ENCODE results near the gene CDH15.

The CDH15 gene

DNA sequence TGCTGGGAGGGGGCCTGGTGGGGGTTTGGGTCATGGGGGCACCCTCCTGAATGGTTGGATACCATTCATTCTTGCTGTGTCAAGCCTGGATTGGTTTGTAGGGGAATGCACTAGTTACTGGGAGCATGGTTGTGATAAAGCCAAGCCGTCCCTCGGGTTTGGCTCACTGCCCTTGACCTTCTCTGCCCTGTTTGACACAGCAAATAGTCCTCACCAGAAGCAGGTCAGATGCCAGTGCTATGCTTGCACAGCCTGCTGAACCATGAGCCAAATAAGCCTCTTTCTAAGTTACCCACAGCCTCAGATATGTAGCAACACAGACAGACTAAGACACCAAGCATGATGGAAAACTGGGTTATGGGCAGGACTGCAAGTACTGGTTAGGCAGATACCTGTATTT lies 60.6 kb downstream of the CDH15 start:
- ChIA-PET CTCF (no interaction called here), POLR2A (no interaction called here)
- H3K4me3 ChIP-seq (ENCODE audit: low read depth, low read length), result no peak overlapping the region
- H3K4me1 ChIP-seq (ENCODE audit: control insufficient read depth, insufficient read depth, low read length), result no peaks in the 10 kb centered on the region
- no peaks in the 10 kb centered on the region for H3K9me3 ChIP-seq (ENCODE audit: control insufficient read depth, insufficient read depth, low read depth, low read length)
- H3K27ac ChIP-seq (ENCODE audit: extremely low read depth, low read depth, low read length), result no peak overlapping the region
- H3K36me3 ChIP-seq (ENCODE audit: control insufficient read depth in 2 of 2, insufficient read depth in 1 of 2, low read length in 2 of 2), result peaks cover 0 to 73% of the 10 kb centered on the region in 2 experiments; a peak in 1 of 3 replicates
- 0 out of 2 replicates have a peak, but pooled peaks have one; percentile 15 for TF ChIP-seq ZNF558 (tag by site-specific recombination; IDR thresholded peaks at IDR 0.05)
- TF ChIP-seq ZNF670 (tag by site-specific recombination; IDR thresholded peaks at IDR 0.05; ENCODE audit: low read depth), result no peak
- no peak for TF ChIP-seq MZF1 (tag by site-specific recombination; IDR thresholded peaks at IDR 0.05; ENCODE audit: borderline replicate concordance)

DNA sequence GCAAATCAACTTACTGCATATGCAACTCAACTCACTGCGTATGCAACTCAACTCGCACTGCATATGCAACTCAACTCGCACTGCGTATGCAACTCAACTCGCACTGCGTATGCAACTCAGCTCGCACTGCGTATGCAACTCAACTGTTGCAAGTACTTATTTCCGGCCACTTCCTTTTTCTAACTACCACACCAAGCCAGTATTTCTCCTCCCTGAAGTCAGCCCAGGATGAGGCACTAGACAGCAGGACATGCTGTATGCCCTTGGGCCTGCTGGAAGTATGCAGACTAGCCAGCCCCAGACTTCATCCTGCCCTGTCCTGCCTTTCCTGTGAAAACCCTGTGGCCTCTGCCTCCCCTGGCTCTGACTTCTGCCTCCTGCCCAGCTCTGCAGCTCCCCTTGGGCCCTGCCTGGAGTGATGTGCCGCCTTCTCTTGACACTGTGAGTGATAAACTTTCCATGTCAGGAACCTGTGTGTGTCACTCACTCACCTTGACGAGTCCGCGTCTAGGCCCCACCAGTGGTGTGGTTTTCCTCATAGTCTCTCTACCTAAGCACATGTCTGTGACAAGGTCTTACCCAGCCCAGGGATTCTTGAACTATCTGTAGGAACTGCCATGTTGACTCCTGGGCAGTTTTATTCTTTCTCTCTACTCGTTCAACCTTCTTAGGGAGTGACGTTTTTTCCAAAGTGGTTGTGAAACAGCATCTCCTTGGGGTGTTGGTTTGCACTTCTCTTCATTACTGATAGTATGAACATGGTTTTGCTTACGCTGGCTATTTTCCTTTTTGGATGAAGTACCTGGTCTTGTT lies 62.3 kb downstream of the CDH15 start:
- Histone ChIP-seq H3K27ac (ENCODE audit: extremely low read depth, low read depth, low read length) (no peak overlapping the region), H3K4me1 (ENCODE audit: control insufficient read depth, insufficient read depth, low read length) (no peaks in the 10 kb centered on the region), H3K36me3 (ENCODE audit: control insufficient read depth in 2 of 2, insufficient read depth in 1 of 2, low read length in 2 of 2) (peaks cover 0 to 55% of the 10 kb centered on the region in 2 experiments; a peak in 1 of 3 replicates), H3K9me3 (ENCODE audit: control insufficient read depth, insufficient read depth, low read depth, low read length) (no peaks in the 10 kb centered on the region), H3K4me3 (ENCODE audit: low read depth, low read length) (no peak overlapping the region)
- TF ChIP-seq ZNF549 (tag by site-specific recombination; IDR thresholded peaks at IDR 0.05) (no peak), ZNF585B (tag by site-specific recombination; IDR thresholded peaks at IDR 0.05) (no peak), ZNF184 (tag by site-specific recombination; IDR thresholded peaks at IDR 0.05) (no peak), ZNF19 (tag by site-specific recombination; IDR thresholded peaks at IDR 0.05; ENCODE audit: low read depth) (no peak), MEIS1 (CRISPR knock-in tag; IDR thresholded peaks at IDR 0.05; ENCODE audit: borderline replicate concordance) (no peak), KLF1 (tag by site-specific recombination; IDR thresholded peaks at IDR 0.05) (no peak), ZNF341 (tag by site-specific recombination; IDR thresholded peaks at IDR 0.05; ENCODE audit: low read depth) (no peak), MYNN (tag by site-specific recombination; IDR thresholded peaks at IDR 0.05; ENCODE audit: borderline replicate concordance) (no peak), REPIN1 (tag by site-specific recombination; IDR thresholded peaks at IDR 0.05; ENCODE audit: low read depth) (no peak), SCRT1 (tag by site-specific recombination; IDR thresholded peaks at IDR 0.05; ENCODE audit: borderline replicate concordance) (no peak), ZNF654 (tag by site-specific recombination; IDR thresholded peaks at IDR 0.05; ENCODE audit: low read depth) (no peak)
- TF ChIP-seq, protein P1, sequence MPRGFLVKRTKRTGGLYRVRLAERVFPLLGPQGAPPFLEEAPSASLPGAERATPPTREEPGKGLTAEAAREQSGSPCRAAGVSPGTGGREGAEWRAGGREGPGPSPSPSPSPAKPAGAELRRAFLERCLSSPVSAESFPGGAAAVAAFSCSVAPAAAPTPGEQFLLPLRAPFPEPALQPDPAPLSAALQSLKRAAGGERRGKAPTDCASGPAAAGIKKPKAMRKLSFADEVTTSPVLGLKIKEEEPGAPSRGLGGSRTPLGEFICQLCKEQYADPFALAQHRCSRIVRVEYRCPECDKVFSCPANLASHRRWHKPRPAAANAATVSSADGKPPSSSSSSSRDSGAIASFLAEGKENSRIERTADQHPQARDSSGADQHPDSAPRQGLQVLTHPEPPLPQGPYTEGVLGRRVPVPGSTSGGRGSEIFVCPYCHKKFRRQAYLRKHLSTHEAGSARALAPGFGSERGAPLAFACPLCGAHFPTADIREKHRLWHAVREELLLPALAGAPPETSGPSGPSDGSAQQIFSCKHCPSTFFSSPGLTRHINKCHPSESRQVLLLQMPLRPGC (tag by site-specific recombination; IDR thresholded peaks at IDR 0.05), result no peak
- CTCF ChIA-PET, result no interaction called here
- POLR2A ChIA-PET, result no interaction called here

DNA sequence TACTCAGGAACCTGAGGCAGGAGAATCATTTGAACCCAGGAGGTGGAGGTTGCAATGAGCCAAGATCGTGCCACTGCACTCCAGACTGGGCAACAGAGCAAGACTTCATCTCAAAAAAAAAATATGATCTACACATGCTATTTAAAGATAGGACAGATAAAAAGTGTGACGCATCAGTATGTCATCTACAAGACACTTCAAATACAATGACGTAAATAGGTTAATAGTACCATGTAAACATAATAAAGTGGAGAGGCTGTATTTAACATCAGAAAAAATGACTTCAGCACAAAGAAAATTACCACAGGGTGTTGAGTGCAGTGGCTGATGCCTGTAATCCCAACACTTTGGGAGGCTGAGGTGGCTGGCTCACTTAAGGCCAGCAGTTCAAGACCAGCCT lies 66.2 kb downstream of the CDH15 start:
- Histone ChIP-seq H3K27ac (ENCODE audit: extremely low read depth, low read depth, low read length) (no peak overlapping the region), H3K4me3 (ENCODE audit: low read depth, low read length) (no peak overlapping the region), H3K4me1 (ENCODE audit: control insufficient read depth, insufficient read depth, low read length) (peaks cover 2% of the 10 kb centered on the region; the same call in 1 of the 2 replicates), H3K9me3 (ENCODE audit: control insufficient read depth, insufficient read depth, low read depth, low read length) (no peaks in the 10 kb centered on the region), H3K36me3 (ENCODE audit: control insufficient read depth in 2 of 2, insufficient read depth in 1 of 2, low read length in 2 of 2) (peaks cover 0 to 17% of the 10 kb centered on the region in 2 experiments; a peak in 1 of 3 replicates)
- CTCF ChIA-PET, result no interaction called here
- POLR2A ChIA-PET, result no interaction called here
- TF ChIP-seq ZNF549 (tag by site-specific recombination; IDR thresholded peaks at IDR 0.05) (no peak), ZNF157 (tag by site-specific recombination; IDR thresholded peaks at IDR 0.05) (no peak), ZNF146 (tag by site-specific recombination; IDR thresholded peaks at IDR 0.05) (no peak), ZBTB21 (tag by site-specific recombination; IDR thresholded peaks at IDR 0.05) (peak; percentile 77), ZSCAN16 (tag by site-specific recombination; IDR thresholded peaks at IDR 0.05) (no peak), PATZ1 (tag by site-specific recombination; IDR thresholded peaks at IDR 0.05) (no peak), ZNF23 (tag by site-specific recombination; IDR thresholded peaks at IDR 0.05; ENCODE audit: borderline replicate concordance) (no peak), ZNF184 (tag by site-specific recombination; IDR thresholded peaks at IDR 0.05) (no peak), ZNF558 (tag by site-specific recombination; IDR thresholded peaks at IDR 0.05) (no peak), ZNF366 (tag by site-specific recombination; conservative IDR thresholded peaks at IDR 0.05) (peak; percentile 66), ZNF571 (tag by site-specific recombination; IDR thresholded peaks at IDR 0.05) (no peak), TCF7L2 (IDR thresholded peaks at IDR 0.05; ENCODE audit: borderline replicate concordance, low read depth, low read length) (no peak), SP3 (tag by site-specific recombination; IDR thresholded peaks at IDR 0.05) (0 out of 2 replicates have a peak, but pooled peaks have one; percentile 19), ZNF600 (tag by site-specific recombination; IDR thresholded peaks at IDR 0.05) (no peak), SP7 (tag by site-specific recombination; IDR thresholded peaks at IDR 0.05) (peak; percentile 60)
- TF ChIP-seq, protein P2, sequence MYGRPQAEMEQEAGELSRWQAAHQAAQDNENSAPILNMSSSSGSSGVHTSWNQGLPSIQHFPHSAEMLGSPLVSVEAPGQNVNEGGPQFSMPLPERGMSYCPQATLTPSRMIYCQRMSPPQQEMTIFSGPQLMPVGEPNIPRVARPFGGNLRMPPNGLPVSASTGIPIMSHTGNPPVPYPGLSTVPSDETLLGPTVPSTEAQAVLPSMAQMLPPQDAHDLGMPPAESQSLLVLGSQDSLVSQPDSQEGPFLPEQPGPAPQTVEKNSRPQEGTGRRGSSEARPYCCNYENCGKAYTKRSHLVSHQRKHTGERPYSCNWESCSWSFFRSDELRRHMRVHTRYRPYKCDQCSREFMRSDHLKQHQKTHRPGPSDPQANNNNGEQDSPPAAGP (tag by site-specific recombination; IDR thresholded peaks at IDR 0.05), result no peak
